Measurements from ENCODE around the gene NTRK3. TPM values are rescaled to one million over a fixed set of nuclear protein-coding genes. Genes with fewer than 3 reads are reported as not detected.

Gene NTRK3
- total RNA-seq: under 0.01 TPM in 1 of 2 replicates, not detected in the other

DNA sequence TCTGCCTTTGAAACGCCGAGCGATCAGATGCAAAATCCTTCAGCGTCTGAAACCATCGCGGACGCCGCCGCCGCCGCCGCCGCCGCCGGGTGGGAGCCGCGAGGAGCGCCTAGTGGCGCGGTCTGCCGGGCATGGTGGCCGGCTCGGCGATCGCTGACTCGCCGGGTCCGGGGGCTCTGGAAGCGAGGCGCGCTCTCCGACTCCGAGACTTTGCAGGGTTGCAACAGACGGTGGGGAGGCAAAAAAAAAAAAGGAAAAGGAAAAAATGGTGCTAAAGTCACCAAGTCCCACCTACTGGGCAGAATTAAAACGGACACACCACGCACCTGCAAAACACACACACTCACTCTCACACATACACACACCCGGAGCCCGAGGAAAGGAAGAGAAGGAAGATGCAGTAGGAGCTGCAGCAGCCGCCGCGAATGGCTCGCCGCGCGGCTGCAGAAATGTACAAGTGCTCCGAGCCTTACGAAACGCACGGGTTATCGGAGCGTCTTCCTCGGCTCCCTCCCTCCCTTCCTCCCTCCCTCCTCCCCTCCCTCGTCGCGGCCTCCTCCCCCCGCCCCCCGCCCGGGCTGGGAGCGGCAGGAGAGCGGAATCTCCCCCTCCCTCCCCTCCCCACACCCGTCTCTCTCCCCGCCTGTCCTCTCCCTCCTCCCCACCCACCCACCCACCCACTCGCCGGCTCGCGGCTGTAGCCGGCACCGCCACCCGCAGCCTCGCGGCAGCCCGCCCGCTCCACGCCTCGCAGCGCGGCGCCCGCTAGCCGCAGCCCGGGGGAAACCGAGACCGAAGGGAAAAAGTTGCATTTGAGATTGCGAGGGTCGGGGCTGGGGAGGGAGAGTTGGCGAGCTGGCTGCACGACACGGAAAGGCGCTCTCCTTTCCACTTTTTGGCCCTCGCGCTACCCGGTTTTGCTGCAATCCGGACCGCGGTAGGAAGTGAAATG, at the start of gene NTRK3:
Gene NTRK3, minus strand, starts transcription at position 461 of the 952 bp plus-strand sequence. CDS start 586 bp downstream, outside the sequence.
- DNase-seq: no peak

DNA sequence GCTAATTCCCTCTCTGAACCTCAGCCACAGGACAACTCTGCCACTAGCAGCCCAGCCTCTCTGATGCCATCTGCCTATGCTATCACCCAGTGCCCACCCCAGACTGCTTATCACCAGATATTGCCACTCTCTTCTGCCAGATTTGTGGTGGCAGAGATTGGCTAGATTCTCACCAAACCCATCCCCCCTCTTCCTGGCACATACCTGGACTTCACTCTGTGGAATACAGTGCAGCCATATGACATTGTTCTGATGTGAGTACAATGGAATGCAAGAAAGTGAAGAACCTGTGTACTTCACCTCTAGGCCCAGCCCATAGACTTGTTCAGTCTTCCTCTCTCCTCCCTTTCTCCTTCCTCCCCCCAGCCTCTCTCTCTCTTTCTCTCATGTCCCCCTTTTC, 46.9 kb upstream of the NTRK3 start:
- no peak for DNase-seq

DNA sequence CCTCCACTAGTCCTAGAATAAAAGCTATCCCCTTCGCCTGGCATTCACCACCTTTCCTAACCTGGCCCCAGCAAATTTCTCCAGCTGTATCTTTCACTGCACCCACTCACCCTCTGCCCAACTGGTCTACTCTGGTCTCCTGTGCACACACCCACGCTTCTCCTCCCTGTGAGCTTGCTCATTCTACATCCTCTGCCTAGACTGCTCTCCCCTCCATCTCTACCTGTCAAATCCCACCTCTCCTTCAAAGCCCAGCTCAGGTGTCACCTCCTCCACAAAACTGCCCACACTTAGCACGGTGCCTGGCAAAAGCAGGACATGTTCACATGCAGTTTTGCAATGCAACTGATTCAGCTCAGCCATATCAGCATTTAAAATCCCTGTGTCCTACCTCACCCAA, 45.8 kb upstream of the NTRK3 start:
- DNase-seq: no peak

DNA sequence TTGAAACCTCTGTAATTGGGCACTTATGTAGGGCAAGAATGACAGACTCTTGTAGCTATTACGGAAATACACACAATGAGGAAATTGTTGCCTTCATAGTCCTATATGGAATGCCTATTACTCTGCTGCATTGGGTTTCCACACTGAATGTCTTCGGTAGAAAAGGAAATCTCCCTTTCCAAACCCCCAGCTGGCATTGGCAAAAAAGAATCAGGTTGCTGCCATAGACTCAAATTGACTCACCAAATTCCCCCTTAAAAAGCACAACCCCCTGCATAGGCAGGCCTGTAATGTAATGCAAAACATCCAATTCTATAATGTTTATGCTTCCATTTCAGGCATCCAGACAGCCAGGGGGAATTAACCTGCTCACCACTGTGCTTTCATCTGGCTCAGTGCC, 44.8 kb upstream of the NTRK3 start:
- no peak for DNase-seq

GRCh38 chr15:88300861-88301260, 44.3 kb upstream of the NTRK3 start:
- no peak for DNase-seq

DNA sequence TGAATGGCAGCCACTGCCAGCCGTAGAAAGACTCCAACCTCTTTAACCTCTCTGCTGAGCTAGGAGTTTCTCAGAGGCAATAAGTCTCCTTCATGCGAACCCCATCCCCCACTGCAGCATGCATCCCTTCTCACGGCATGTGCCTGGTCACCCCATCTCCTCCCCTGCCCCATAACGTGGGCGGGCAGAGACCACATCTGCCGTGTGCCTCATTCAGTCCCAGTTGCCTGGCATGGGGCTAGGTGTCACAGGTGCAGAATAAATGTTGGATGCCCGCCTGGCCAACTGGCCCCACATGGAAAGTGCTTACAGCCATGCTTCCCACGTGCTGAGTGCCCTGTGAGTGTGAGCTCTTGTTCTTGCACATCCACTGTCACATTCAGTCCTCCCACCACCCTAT, 43.5 kb upstream of the NTRK3 start:
- DNase-seq: no peak

DNA sequence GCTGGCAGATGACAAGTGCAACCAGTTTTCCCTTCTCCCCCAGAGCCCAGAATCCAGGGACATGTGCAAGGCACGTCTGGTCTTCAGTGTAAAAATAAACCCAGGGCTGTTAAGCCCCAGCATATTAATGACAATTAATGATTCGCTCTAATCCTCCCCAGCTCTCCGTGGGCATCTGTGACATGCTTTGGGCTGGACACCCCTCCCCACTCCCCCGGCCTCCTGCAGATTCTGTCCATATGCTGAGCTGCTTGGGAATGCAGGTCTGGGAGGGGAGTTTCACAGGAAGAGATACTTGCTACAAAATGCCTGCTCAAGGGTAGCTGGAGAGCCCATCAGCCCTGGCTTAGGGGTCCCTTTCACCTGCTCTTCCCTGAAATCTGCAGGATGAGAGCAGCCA, 43.0 kb upstream of the NTRK3 start:
- no peak for DNase-seq

GRCh38 chr15:88288661-88289060, 32.1 kb upstream of the NTRK3 start:
- DNase-seq: no peak

DNA sequence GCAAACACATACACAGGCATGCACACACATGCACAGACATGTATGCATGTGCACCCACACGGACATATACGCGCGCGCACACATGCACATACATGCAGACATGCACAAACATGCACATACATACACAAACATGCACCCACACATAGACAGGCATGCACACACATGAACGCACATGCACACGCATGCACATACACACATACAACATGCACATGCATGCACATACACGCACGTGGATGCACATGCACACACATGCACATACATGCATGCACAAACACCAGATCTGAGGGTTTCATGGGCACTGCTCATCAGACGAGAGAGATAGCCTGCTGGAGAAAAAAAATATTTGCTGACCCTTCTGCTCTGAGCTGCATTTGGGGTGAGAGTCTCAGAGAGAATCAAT, 31.7 kb upstream of the NTRK3 start:
- DNase-seq: no peak

GRCh38 chr15:88284318-88284998, 27.9 kb upstream of the NTRK3 start:
- DNase-seq: no peak

DNA sequence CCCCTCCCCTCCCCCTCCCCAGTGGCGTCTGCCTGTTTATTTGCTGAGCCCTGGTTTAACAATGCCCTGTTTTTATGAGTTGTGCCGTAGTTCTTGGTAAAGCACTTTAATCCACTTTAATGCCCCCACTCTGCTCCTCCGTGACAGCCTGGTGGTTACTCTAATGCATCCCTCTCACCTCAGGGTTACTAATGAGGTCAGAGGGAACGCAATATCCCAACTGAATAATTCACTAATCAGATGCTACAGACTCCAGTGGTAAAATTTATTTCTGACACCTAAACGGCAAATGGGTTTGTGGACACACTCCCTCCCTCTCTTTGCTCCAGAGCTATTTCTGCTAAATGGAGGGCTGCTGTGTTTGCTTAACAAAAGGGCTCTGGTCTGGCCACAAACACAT, 26.1 kb upstream of the NTRK3 start:
- DNase-seq: no peak

- DNase-seq: no peak
Observed at GRCh38 chr15:88276821-88277410, 20.4 kb upstream of the NTRK3 start.

DNA sequence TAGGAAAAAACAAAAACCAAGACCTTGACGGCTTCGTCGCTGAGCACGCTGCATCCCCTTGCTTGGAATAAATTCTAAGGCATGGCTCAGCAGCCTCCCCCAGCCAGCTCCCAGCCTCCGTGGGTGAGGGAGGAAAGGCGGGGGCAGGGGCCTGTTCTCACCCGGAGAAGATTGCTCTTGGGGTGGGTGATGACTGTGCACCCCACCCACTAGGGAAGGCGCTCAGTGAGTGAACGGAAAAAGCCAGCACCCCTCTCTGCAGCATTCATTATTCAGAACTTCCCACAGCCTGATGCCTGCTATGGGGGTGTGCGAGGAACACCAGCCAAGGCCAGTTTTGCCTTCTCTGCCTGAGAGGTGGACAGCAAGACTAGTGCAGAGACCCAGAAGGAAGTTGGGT, 19.3 kb upstream of the NTRK3 start:
- no peak for DNase-seq

DNA sequence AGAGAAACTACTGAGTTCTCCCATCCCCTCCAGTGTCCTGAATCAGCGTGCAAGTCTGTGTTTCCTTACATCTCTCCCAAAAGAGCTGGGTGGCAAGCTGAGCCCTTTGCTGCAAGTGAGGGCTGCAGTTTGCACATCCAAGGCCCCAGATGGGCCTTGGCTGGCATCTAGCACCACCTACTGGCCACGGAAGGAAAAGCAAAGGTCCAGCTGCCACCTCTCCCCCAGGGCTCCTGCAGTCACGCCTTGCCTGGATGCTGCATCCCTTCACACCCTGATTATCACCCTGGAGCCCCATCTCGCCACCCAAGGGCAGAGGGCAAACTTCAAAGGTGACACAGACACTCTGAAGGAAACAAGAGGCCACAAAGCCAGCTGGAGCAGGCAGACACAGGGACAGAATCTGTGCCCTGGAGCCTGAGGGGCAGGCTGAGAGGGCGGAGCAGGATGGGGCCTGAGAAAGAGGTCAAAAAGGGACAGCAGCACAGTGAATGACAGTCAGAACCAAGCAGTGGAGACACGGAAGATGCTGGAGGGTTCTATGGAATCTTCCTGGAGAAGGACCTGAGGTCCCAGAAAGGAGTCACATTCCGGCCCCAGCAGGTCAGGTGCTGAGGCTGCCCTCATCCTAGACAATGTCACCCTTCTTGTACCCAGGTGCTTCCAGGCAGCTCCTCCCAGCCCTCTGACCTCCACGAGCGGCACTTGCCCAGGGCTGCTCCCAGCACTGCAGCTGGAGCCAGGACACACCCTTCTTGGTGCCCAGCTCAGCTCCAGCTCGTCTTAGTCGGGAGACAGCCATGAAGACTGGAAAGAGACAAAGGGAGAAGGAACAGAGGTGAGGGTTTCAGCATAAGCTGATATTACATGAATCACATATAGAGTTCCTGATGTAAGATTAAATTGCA, 18.3 kb upstream of the NTRK3 start:
- peak; percentile 68 for DNase-seq

DNA sequence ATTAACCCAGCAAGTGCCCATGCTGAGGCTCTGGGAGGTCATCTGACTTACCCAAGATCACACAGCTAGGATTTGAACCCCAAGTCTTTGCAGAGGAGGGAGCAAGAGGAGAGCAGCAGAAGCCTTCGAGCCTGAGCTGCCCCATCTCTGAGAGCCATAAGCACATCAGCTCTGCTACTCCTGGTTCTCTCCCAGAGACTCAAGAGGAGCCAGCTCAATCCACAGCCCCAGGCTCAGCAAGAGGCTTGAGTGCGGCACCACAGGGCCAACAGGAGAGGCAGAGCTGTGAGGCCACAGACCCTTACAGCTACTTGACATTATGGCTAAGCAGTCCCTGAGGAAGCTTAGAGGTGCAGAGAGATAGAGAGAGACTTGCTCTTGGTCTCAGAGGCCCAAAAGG, 15.9 kb upstream of the NTRK3 start:
- no peak for DNase-seq

GRCh38 chr15:88269356-88270062, 13.0 kb upstream of the NTRK3 start:
- DNase-seq: no peak

- DNase-seq: no peak
Observed at GRCh38 chr15:88267720-88268119, 11.2 kb upstream of the NTRK3 start.

DNA sequence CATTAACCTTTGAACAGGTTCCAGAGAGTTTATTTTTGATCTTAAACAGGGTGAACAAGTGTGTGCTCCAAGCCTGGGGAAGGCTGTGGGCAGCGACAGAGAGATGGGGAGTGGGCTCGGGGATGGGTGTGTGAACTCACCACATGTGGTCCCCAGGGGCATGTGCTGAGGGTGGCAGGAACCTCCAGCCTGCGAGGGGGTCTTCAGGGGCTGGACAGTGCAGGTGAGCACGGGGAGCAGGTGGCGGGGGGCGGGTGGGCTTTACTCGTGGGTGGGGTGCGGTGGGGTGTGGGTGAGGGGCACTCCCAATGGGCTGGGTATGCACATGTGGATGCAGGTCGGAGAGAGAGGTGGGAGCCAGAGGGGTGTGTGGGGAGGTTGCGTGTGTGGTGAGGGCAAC, 9.6 kb upstream of the NTRK3 start:
- DNase-seq: no peak

- DNase-seq: no peak
Observed at GRCh38 chr15:88264622-88265021, 8.1 kb upstream of the NTRK3 start.

DNA sequence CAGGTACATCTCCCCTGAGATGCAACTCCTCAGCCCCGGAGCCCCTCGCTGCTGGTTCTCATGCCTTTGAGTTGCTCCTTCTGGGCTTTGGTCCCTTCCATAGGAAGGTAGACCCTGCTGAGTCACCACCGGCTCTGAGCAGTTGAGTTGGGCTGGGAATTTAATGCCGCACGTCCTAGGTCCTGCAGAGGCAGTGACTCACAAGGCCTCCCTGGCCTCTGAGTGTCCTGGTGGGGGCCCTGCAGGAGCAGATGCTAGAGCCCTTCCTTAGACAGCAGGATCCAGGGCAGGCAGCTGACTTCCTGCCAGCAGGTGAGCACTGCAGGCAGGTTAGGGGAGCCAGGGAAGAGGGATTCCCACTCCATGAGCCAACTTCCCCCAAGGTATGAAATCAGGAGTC, 5.5 kb upstream of the NTRK3 start:
- DNase-seq: no peak

- DNase-seq: peak; percentile 7
Observed at GRCh38 chr15:88258093-88258641, 1.6 kb upstream of the NTRK3 start.

All from dermis blood vessel endothelial cell (primary cell).